A549 (cell line): Measurements from ENCODE around the gene WDFY2.

Experiments
- BHLHE40 ChIP-seq: IDR thresholded peaks from 2 replicates; pipeline ENCODE4 v1.6.1; 2012; ENCODE audit warnings: low read depth, low read length, inconsistent platforms
- CBX2 ChIP-seq: fragments of 200-600 bp; sonication (generic); IDR thresholded peaks from 2 replicates; pipeline ENCODE4 v1.6.1; 2016; ENCODE audit warnings: low read depth, mild to moderate bottlenecking, borderline replicate concordance
- EP300 ChIP-seq, 2 experiments: fragments of >200 bp; sonication (Bioruptor Twin); formaldehyde crosslinking; IDR thresholded peaks; 2 replicates in 1 of 2; 3 replicates in 1 of 2; pipeline ENCODE4 v1.6.1; 2016 to 2017
- JUN ChIP-seq, 2 experiments: fragments of >200 bp; sonication (Bioruptor Twin); formaldehyde crosslinking; IDR thresholded peaks; 2 replicates in 1 of 2; 3 replicates in 1 of 2; pipeline ENCODE4 v1.6.1; 2016 to 2017
- NFE2L2 ChIP-seq: fragments of 150-350 bp; conservative IDR thresholded peaks from 2 replicates; pipeline ENCODE4 v1.6.1; 2014; ENCODE audit warnings: low read length
- NR3C1 ChIP-seq: fragments of >200 bp; sonication (Bioruptor Twin); formaldehyde crosslinking; IDR thresholded peaks from 3 replicates; pipeline ENCODE4 v1.6.1; 2017
- POLR2A ChIP-seq: IDR thresholded peaks from 2 replicates; pipeline ENCODE4 v1.6.1; 2012; ENCODE audit warnings: mild to moderate bottlenecking, low read length
- RCOR1 ChIP-seq: fragments of 150-350 bp; IDR thresholded peaks from 2 replicates; pipeline ENCODE4 v1.6.1; 2014; ENCODE audit warnings: antibody characterized with exemption, low read length, low read depth
- TFCP2L1 ChIP-seq: fragments of 250-450 bp; sonication (Bioruptor Pico); IDR thresholded peaks from 2 replicates; pipeline ENCODE4 v1.5.0; 2021; ENCODE audit warnings: mild to moderate bottlenecking
- ZNF302 ChIP-seq: fragments of 250-450 bp; sonication (Bioruptor Pico); IDR thresholded peaks from 2 replicates; pipeline ENCODE4 v1.9.0; 2021; ENCODE audit warnings: inconsistent platforms, mild to moderate bottlenecking, moderate library complexity
- TF ChIP-seq, protein P1 (sequence below): fragments of 200-600 bp; sonication (generic); IDR thresholded peaks from 2 replicates; pipeline ENCODE4 v1.6.1; 2016; ENCODE audit warnings: antibody characterized with exemption, mild to moderate bottlenecking, moderate library complexity
- TF ChIP-seq, protein P2 (sequence below): fragments of >200 bp; sonication (Bioruptor Twin); formaldehyde crosslinking; IDR thresholded peaks from 3 replicates; pipeline ENCODE4 v1.5.1; 2016
- TF ChIP-seq, protein P3 (sequence below): fragments of 450-650 bp; IDR thresholded peaks from 2 replicates; pipeline ENCODE4 v1.6.1; 2014; ENCODE audit warnings: antibody characterized with exemption

DNA sequence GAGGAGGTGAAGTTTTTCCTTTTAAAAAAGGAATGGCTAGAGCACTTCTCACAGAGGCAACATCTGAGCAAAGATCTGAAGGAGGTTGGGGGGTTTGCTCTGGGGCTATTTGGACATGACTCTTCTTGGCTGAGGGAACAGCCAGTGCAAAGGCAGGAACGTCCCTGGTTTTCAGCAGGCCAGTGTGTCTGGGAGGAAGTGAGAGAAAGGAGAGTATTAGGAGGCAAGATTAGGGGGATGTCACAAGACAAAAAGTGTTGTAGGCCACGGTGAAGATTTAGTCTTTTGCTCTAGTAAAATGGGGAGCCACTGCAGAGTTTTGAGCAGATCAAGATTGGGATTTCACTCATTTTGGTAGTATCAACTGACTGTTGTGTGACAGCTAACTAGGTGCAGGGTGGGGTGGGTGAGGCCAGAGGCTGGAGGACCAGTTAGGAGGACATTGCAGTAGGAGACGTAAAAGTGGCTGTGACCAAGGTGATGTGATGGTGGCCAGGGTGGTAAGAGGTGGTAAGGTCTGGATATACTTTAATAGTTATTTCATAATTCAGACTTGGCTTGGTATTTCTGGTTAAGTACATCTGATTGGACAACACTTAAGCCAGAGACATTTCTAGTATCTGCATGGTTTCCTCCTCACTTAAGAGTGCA lies 40.6 kb downstream of the WDFY2 start:
- TF ChIP-seq, protein P1, sequence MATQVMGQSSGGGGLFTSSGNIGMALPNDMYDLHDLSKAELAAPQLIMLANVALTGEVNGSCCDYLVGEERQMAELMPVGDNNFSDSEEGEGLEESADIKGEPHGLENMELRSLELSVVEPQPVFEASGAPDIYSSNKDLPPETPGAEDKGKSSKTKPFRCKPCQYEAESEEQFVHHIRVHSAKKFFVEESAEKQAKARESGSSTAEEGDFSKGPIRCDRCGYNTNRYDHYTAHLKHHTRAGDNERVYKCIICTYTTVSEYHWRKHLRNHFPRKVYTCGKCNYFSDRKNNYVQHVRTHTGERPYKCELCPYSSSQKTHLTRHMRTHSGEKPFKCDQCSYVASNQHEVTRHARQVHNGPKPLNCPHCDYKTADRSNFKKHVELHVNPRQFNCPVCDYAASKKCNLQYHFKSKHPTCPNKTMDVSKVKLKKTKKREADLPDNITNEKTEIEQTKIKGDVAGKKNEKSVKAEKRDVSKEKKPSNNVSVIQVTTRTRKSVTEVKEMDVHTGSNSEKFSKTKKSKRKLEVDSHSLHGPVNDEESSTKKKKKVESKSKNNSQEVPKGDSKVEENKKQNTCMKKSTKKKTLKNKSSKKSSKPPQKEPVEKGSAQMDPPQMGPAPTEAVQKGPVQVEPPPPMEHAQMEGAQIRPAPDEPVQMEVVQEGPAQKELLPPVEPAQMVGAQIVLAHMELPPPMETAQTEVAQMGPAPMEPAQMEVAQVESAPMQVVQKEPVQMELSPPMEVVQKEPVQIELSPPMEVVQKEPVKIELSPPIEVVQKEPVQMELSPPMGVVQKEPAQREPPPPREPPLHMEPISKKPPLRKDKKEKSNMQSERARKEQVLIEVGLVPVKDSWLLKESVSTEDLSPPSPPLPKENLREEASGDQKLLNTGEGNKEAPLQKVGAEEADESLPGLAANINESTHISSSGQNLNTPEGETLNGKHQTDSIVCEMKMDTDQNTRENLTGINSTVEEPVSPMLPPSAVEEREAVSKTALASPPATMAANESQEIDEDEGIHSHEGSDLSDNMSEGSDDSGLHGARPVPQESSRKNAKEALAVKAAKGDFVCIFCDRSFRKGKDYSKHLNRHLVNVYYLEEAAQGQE = no peak
- TF ChIP-seq NFE2L2 (no peak), JUN (IDR thresholded peaks at IDR 0.05) (no peak), POLR2A (no peak), EP300 (IDR thresholded peaks at IDR 0.05) (no peak), CBX2 (no peak), ZNF302 (CRISPR knock-in tag) (no peak), BHLHE40 (no peak), NR3C1 (no peak), TFCP2L1 (no peak), RCOR1 (no peak)
- TF ChIP-seq, protein P2, sequence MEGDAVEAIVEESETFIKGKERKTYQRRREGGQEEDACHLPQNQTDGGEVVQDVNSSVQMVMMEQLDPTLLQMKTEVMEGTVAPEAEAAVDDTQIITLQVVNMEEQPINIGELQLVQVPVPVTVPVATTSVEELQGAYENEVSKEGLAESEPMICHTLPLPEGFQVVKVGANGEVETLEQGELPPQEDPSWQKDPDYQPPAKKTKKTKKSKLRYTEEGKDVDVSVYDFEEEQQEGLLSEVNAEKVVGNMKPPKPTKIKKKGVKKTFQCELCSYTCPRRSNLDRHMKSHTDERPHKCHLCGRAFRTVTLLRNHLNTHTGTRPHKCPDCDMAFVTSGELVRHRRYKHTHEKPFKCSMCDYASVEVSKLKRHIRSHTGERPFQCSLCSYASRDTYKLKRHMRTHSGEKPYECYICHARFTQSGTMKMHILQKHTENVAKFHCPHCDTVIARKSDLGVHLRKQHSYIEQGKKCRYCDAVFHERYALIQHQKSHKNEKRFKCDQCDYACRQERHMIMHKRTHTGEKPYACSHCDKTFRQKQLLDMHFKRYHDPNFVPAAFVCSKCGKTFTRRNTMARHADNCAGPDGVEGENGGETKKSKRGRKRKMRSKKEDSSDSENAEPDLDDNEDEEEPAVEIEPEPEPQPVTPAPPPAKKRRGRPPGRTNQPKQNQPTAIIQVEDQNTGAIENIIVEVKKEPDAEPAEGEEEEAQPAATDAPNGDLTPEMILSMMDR = no peak
- TF ChIP-seq, protein P3, sequence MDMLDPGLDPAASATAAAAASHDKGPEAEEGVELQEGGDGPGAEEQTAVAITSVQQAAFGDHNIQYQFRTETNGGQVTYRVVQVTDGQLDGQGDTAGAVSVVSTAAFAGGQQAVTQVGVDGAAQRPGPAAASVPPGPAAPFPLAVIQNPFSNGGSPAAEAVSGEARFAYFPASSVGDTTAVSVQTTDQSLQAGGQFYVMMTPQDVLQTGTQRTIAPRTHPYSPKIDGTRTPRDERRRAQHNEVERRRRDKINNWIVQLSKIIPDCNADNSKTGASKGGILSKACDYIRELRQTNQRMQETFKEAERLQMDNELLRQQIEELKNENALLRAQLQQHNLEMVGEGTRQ = no peak
